SK-N-SH (cell line): Measurements from ENCODE around the gene RCOR3. TPM values are rescaled to one million over a fixed set of nuclear protein-coding genes. Genes with fewer than 3 reads are reported as not detected.
A peak's percentile ranks its signal among the peaks of the same experiment; 100 is the strongest.

ENCODE experiments used
- CTCF ChIA-PET: fragments of 300-600, 350-600 bp; formaldehyde crosslinking; extraction: SDS; loops from one replicate; lab custom pipeline; 2021; lab: Yijun Ruan, JAX
- POLR2A ChIA-PET: fragments of 350-600 bp; sonication (Branson Sonifier 250); formaldehyde crosslinking; extraction: SDS; loops from one replicate; lab custom pipeline; 2020; ENCODE audit warnings: antibody characterized with exemption, inconsistent platforms; lab: Yijun Ruan, JAX
- DNase-seq: peaks from one replicate; pipeline ENCODE4 v3.0.0; 2012
- H2AFZ ChIP-seq: fragments of 200-600 bp; sonication (generic); 2 replicates; pipeline ENCODE4 v1.8.1; 2016; ENCODE audit warnings: antibody characterized with exemption, mild to moderate bottlenecking, low read depth
- H3F3A ChIP-seq: fragments of 200-600 bp; sonication (generic); replicated peaks from 2 replicates; pipeline ENCODE3; 2016; ENCODE audit warnings: antibody characterized with exemption, mild to moderate bottlenecking; ENCODE audit not compliant: insufficient read depth
- H3K27ac ChIP-seq, 2 experiments: fragments of 200-500 bp in 1 of 2; fragments of 200-600 bp in 1 of 2; sonication (Bioruptor generic) in 1 of 2; sonication (generic), shearing (Covaris generic) in 1 of 2; 2 replicates each; pipeline versions ENCODE4 v1.5.1 to v1.6.1; 2014 to 2016; ENCODE audit warnings: low read depth in 2 of 2, inconsistent platforms in 1 of 2, low read length in 1 of 2, mild to moderate bottlenecking in 1 of 2, mixed read lengths in 1 of 2
- H3K27me3 ChIP-seq: fragments of 200-600 bp; sonication (generic), shearing (Covaris generic); 2 replicates; pipeline ENCODE4 v1.6.1; 2016; ENCODE audit warnings: mixed run types; ENCODE audit not compliant: insufficient read depth
- H3K36me3 ChIP-seq, 2 experiments: fragments of 200-500 bp in 1 of 2; fragments of 200-600 bp in 1 of 2; sonication (Bioruptor generic) in 1 of 2; sonication (generic) in 1 of 2; replicated peaks in 1 of 2; 2 replicates each; pipeline versions ENCODE3 to v1.5.1; 2014 to 2016; ENCODE audit warnings: low read length in 1 of 2, mild to moderate bottlenecking in 1 of 2; ENCODE audit not compliant: insufficient read depth in 2 of 2, control insufficient read depth in 1 of 2
- H3K4me1 ChIP-seq, 2 experiments: fragments of 200-500 bp in 1 of 2; fragments of 200-600 bp in 1 of 2; sonication (Bioruptor generic) in 1 of 2; sonication (generic), shearing (Covaris generic) in 1 of 2; 2 replicates each; pipeline versions ENCODE4 v1.5.1 to v1.6.1; 2014 to 2016; ENCODE audit warnings: low read depth in 1 of 2, low read length in 1 of 2, mixed run types in 1 of 2; ENCODE audit not compliant: insufficient read depth in 2 of 2, control insufficient read depth in 1 of 2
- H3K4me2 ChIP-seq: fragments of 200-600 bp; sonication (generic), shearing (Covaris generic); 2 replicates; pipeline ENCODE4 v1.6.1; 2017; ENCODE audit warnings: mixed run types
- H3K4me3 ChIP-seq, 2 experiments: fragments of 200-500 bp in 1 of 2; fragments of 200-600 bp in 1 of 2; sonication (Bioruptor generic) in 1 of 2; sonication (generic), shearing (Covaris generic) in 1 of 2; 2 replicates each; pipeline versions ENCODE4 v1.5.1 to v1.8.1; 2014 to 2016; ENCODE audit warnings: low read depth in 2 of 2, inconsistent platforms in 1 of 2, low read length in 1 of 2, mild to moderate bottlenecking in 1 of 2, mixed read lengths in 1 of 2, moderate library complexity in 1 of 2
- H3K79me2 ChIP-seq: fragments of 200-600 bp; sonication (generic); 2 replicates; pipeline ENCODE4 v1.8.1; 2017; ENCODE audit warnings: mild to moderate bottlenecking; ENCODE audit not compliant: insufficient read depth
- H3K9ac ChIP-seq: fragments of 200-600 bp; sonication (generic); 2 replicates; pipeline ENCODE4 v1.6.1; 2017; ENCODE audit warnings: mixed run types
- H3K9me2 ChIP-seq: fragments of 200-600 bp; sonication (generic); 2 replicates; pipeline ENCODE4 v1.6.1; 2017; ENCODE audit warnings: mixed run types
- H3K9me3 ChIP-seq: fragments of 200-600 bp; sonication (generic); 2 replicates; pipeline ENCODE4 v1.6.1; 2017; ENCODE audit warnings: mixed run types, mild to moderate bottlenecking, moderate library complexity
- H4K20me1 ChIP-seq: fragments of 200-600 bp; sonication (generic); 2 replicates; pipeline ENCODE4 v1.6.1; 2017; ENCODE audit warnings: mild to moderate bottlenecking, mixed run types; ENCODE audit not compliant: insufficient read depth
- CHD2 ChIP-seq: fragments of 150-350 bp; IDR thresholded peaks from 2 replicates; pipeline ENCODE4 v1.6.1; 2018; ENCODE audit warnings: low read length; ENCODE audit not compliant: partially characterized antibody
- ELF1 ChIP-seq: IDR thresholded peaks from 2 replicates; pipeline ENCODE4 v1.4.0; 2012
- EP300 ChIP-seq, 2 experiments: IDR thresholded peaks; 2 replicates each; pipeline versions ENCODE4 v1.4.0 to v1.6.1; 2012; ENCODE audit warnings: borderline replicate concordance in 1 of 2, low read depth in 1 of 2, low read length in 1 of 2
- FOSL2 ChIP-seq: IDR thresholded peaks from 2 replicates; pipeline ENCODE4 v1.4.0; 2012; ENCODE audit warnings: low read depth, mild to moderate bottlenecking, moderate library complexity, borderline replicate concordance
- IRF3 ChIP-seq: fragments of 150-350 bp; IDR thresholded peaks from 2 replicates; pipeline ENCODE4 v1.6.1; 2016; ENCODE audit warnings: mild to moderate bottlenecking, low read depth, low read length
- MXI1 ChIP-seq: IDR thresholded peaks from 2 replicates; pipeline ENCODE4 v1.6.1; 2012; ENCODE audit warnings: mild to moderate bottlenecking, low read depth, low read length, improper control_type of control experiment
- NFIC ChIP-seq: IDR thresholded peaks from 2 replicates; pipeline ENCODE4 v1.4.0; 2012; ENCODE audit warnings: borderline replicate concordance
- POLR2AphosphoS5 ChIP-seq: IDR thresholded peaks from 2 replicates; pipeline ENCODE4 v1.6.1; 2012; ENCODE audit warnings: low read depth, low read length
- RXRA ChIP-seq: IDR thresholded peaks from 2 replicates; pipeline ENCODE4 v1.4.0; 2012; ENCODE audit warnings: low read depth, mild to moderate bottlenecking, borderline replicate concordance
- SMC3 ChIP-seq: IDR thresholded peaks from 2 replicates; pipeline ENCODE4 v1.6.1; 2012; ENCODE audit warnings: low read depth, low read length, improper control_type of control experiment
- TAF1 ChIP-seq: IDR thresholded peaks from 2 replicates; pipeline ENCODE4 v1.6.1; 2012; ENCODE audit warnings: low read depth, mild to moderate bottlenecking, low read length, moderate library complexity, borderline replicate concordance
- USF1 ChIP-seq: IDR thresholded peaks from 2 replicates; pipeline ENCODE4 v1.4.0; 2012; ENCODE audit warnings: low read depth, borderline replicate concordance
- USF2 ChIP-seq: fragments of 150-350 bp; IDR thresholded peaks from 2 replicates; pipeline ENCODE4 v1.6.1; 2017; ENCODE audit warnings: antibody characterized with exemption, low read length, low read depth, borderline replicate concordance
- ZBTB33 ChIP-seq: IDR thresholded peaks from 2 replicates; pipeline ENCODE4 v1.4.0; 2012; ENCODE audit warnings: low read depth, borderline replicate concordance
- WGBS: methylation state at CpG from one replicate; pipeline ENCODE4 v1.1.6; 2017; ENCODE audit warnings: low lambda C conversion rate; 5-methylcytosine and 5-hydroxymethylcytosine counted together
- polyA plus RNA-seq, 3 experiments: library from polyadenylated mRNA; depleted of rRNA; stranded (reverse); fragments of >200 nt; gene quantifications; 2 replicates each; pipeline ENCODE4 v1.2.3, GENCODE V29; 2012
- TF ChIP-seq, protein P1 (sequence below): IDR thresholded peaks from 2 replicates; pipeline ENCODE4 v1.6.1; 2012; ENCODE audit warnings: mild to moderate bottlenecking, low read depth, low read length, moderate library complexity

RCOR3 gene
- polyA plus RNA-seq, 1 of the 3 experiments (the other 2 are of a cell fraction): 18.7 TPM

DNA sequence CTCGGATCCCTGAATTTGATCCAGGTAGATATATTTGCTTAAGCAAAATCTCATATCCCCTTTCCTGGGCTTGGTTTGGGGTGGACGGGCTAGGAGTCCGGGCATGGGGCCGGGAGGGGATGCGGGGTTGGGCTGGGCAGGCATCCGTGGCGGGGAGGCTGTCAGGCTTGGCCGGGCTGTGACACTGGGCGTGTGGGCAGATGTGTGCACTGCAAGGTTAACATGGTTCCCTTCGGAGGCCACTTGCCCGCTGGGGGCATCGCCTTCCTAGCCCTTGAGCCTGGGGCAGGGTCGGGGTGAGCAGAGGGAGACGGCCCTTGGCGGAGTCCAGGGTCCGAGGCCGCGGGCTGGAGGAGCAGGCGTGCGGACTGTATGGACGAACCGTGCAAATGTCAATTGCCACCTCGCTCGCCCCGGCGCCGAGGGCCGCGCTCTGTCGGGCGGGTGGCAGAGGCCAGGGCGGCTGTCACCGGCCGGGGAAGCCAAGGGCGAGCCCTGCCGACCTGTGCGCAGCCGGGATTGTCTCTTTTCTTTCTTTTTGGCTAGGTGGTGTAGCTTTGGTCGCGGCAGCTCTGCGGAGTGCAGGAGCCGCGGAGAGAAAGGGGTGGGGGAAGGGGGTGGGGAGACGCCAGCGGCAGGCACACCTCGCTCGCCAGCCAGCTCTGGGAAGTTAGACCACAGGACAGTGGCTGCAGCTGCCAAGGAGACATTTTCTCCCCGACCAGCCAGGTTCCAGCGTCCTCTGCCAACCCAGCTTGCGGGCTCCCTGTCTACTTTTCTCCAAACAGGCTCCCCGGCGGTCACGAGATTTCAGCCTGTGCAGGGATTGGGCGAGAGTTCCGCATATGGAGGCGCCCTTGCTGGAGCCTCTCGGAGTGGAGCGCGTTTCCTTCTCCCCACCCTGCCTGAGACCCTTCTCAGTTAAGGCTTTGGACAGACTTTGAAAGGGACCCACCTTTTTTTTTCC is 1.3 kb downstream of the RCOR3 start:
- Histone ChIP-seq H3K27ac (peak overlapping the region; percentile 69 to 99), H3K9ac (peak overlapping the region; percentile 76), H3K4me2 (peak overlapping the region; percentile 79), H4K20me1 (no peaks in the 10 kb centered on the region), H3K9me2 (no peaks in the 10 kb centered on the region), H2AFZ (peak overlapping the region; percentile 63), H3K79me2 (peaks cover 61% of the 10 kb centered on the region), H3K4me3 (peak overlapping the region; percentile 79 to 81), H3K27me3 (no peaks in the 10 kb centered on the region), H3K9me3 (no peaks in the 10 kb centered on the region), H3K4me1 (peaks cover 8 to 14% of the 10 kb centered on the region in 2 experiments; a peak in 3 of 4 replicates), H3F3A (peaks cover 32% of the 10 kb centered on the region), H3K36me3 (peaks cover 15 to 24% of the 10 kb centered on the region in 2 experiments)
- ChIA-PET CTCF (interaction anchor here (0.7 to 1.1 kb wide), 4 partner anchors 18 to 1782 kb away, joined by 3 to 4 read pairs (median 3); no protein-coding TSS in a partner anchor), POLR2A (no interaction called here)
- DNase-seq: peak; percentile 74
- TF ChIP-seq TAF1 (0 out of 2 replicates have a peak, but pooled peaks have one; percentile 38), POLR2AphosphoS5 (peak; percentile 41; the same call in 1 of the 2 replicates), IRF3 (no peak), USF1 (peak; percentile 78), SMC3 (no peak), NFIC (0 out of 2 replicates have a peak, but pooled peaks have one; percentile 3), ZBTB33 (no peak), CHD2 (peak; percentile 24), MXI1 (peak; percentile 63)
- under 1% methylated on average over 32 of the region's 59 CpGs for WGBS

DNA sequence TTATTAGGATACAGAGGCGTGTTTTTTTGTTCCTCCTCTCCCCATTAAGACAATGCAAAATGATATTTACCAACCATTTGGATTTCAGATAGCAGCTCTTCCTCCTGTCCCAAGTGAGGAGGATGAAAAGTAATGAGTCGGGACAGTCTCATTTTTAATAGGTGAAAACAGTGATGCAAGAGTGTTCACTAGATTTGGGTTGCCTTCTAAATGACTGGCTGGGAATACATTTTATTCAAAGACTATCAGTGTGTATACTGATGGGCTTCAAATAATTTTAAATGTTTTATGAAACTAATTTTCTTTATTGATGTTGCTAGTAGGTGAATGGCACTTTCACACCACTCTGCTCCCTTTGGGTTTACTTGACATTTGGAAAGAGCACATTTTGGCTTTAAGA is 2.1 kb downstream of the RCOR3 start:
- Histone ChIP-seq H3K4me2 (peak overlapping the region; percentile 79), H3F3A (peaks cover 33% of the 10 kb centered on the region), H3K9ac (peak overlapping the region; percentile 76; the same call in 1 of the 2 replicates), H3K9me2 (no peaks in the 10 kb centered on the region), H3K27ac (peak overlapping the region; percentile 69 to 99), H3K4me3 (peak overlapping the region; percentile 79 to 81), H4K20me1 (no peaks in the 10 kb centered on the region), H3K79me2 (peaks cover 66% of the 10 kb centered on the region), H2AFZ (peak overlapping the region; percentile 28), H3K4me1 (peaks cover 8 to 14% of the 10 kb centered on the region in 2 experiments; a peak in 3 of 4 replicates), H3K36me3 (peaks cover 21 to 27% of the 10 kb centered on the region in 2 experiments), H3K27me3 (no peaks in the 10 kb centered on the region), H3K9me3 (no peaks in the 10 kb centered on the region)
- no peak for TF ChIP-seq EP300 (IDR thresholded peaks at IDR 0.05; ENCODE audit: borderline replicate concordance in 1 of 2, low read depth in 1 of 2, low read length in 1 of 2)
- TF ChIP-seq RXRA: no peak
- TF ChIP-seq, protein P1, sequence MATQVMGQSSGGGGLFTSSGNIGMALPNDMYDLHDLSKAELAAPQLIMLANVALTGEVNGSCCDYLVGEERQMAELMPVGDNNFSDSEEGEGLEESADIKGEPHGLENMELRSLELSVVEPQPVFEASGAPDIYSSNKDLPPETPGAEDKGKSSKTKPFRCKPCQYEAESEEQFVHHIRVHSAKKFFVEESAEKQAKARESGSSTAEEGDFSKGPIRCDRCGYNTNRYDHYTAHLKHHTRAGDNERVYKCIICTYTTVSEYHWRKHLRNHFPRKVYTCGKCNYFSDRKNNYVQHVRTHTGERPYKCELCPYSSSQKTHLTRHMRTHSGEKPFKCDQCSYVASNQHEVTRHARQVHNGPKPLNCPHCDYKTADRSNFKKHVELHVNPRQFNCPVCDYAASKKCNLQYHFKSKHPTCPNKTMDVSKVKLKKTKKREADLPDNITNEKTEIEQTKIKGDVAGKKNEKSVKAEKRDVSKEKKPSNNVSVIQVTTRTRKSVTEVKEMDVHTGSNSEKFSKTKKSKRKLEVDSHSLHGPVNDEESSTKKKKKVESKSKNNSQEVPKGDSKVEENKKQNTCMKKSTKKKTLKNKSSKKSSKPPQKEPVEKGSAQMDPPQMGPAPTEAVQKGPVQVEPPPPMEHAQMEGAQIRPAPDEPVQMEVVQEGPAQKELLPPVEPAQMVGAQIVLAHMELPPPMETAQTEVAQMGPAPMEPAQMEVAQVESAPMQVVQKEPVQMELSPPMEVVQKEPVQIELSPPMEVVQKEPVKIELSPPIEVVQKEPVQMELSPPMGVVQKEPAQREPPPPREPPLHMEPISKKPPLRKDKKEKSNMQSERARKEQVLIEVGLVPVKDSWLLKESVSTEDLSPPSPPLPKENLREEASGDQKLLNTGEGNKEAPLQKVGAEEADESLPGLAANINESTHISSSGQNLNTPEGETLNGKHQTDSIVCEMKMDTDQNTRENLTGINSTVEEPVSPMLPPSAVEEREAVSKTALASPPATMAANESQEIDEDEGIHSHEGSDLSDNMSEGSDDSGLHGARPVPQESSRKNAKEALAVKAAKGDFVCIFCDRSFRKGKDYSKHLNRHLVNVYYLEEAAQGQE: no peak
- TF ChIP-seq FOSL2: no peak
- TF ChIP-seq USF2: no peak
- TF ChIP-seq ELF1: no peak
- 41% methylated on average over 2 of the region's 2 CpGs for WGBS
- ChIA-PET CTCF (interaction anchor here (1.1 kb wide), 1 partner anchor 17 kb away, joined by 3 read pairs; no protein-coding TSS in a partner anchor), POLR2A (no interaction called here)
- no peak for DNase-seq
